WTC11 (cell line): ENCODE results near the gene TANGO2. TPM values are rescaled to one million over a fixed set of nuclear protein-coding genes. Genes with fewer than 3 reads are reported as not detected.

Experiments
- ATAC-seq: fragments of 200-7000 bp; cut with Tn5 transposase; 2 replicates; pipeline ENCODE4 v1.10.0; 2021; ENCODE audit warnings: mild to moderate bottlenecking, moderate library complexity
- CTCF ChIA-PET: fragments of 300-600 bp; sonication (Branson Sonifier 250); formaldehyde crosslinking; loops from one replicate; lab custom pipeline; 2021; ENCODE audit warnings: antibody characterized with exemption; lab: Charles Lee
- POLR2A ChIA-PET: fragments of 350-600 bp; sonication (Branson Sonifier 250); formaldehyde crosslinking; loops from one replicate; lab custom pipeline; 2021; ENCODE audit warnings: antibody characterized with exemption; lab: Charles Lee
- DNase-seq: peaks from one replicate; pipeline ENCODE4 v3.0.0; 2021; ENCODE audit warnings: low spot score
- H3K27ac Mint-ChIP-seq: 2 replicates; pipeline ENCODE4 v1.8.0; 2021; ENCODE audit warnings: mixed read lengths
- H3K27me3 Mint-ChIP-seq: 2 replicates; pipeline ENCODE4 v1.8.0; 2021; ENCODE audit warnings: low read depth, mild to moderate bottlenecking, moderate library complexity, mixed read lengths
- H3K36me3 Mint-ChIP-seq: 2 replicates; pipeline ENCODE4 v1.8.0; 2021; ENCODE audit warnings: mixed read lengths
- H3K4me1 Mint-ChIP-seq: 2 replicates; pipeline ENCODE4 v1.8.0; 2022; ENCODE audit warnings: mixed read lengths
- H3K4me3 Mint-ChIP-seq: 2 replicates; pipeline ENCODE4 v1.8.0; 2021; ENCODE audit warnings: mild to moderate bottlenecking, moderate library complexity, mixed read lengths
- H3K9me3 Mint-ChIP-seq: 2 replicates; pipeline ENCODE4 v1.8.0; 2021; ENCODE audit warnings: mixed read lengths
- ATF3 ChIP-seq: sonication (generic); formaldehyde crosslinking; conservative IDR thresholded peaks from 2 replicates; pipeline ENCODE4 v1.8.1; 2022; ENCODE audit warnings: mild to moderate bottlenecking, missing genetic modification reagents
- E2F5 ChIP-seq: sonication (generic); formaldehyde crosslinking; IDR thresholded peaks from 2 replicates; pipeline ENCODE4 v1.8.1; 2022; ENCODE audit warnings: mild to moderate bottlenecking, moderate library complexity, missing genetic modification reagents
- ELF4 ChIP-seq: sonication (generic); formaldehyde crosslinking; IDR thresholded peaks from 2 replicates; pipeline ENCODE4 v1.8.1; 2022; ENCODE audit warnings: low read depth, mild to moderate bottlenecking, moderate library complexity, missing genetic modification reagents
- ESRRA ChIP-seq: sonication (generic); formaldehyde crosslinking; IDR thresholded peaks from 2 replicates; pipeline ENCODE4 v1.8.1; 2022; ENCODE audit warnings: mild to moderate bottlenecking, missing genetic modification reagents, borderline replicate concordance
- IRF1 ChIP-seq: sonication (generic); formaldehyde crosslinking; IDR thresholded peaks from 2 replicates; pipeline ENCODE4 v1.8.0; 2023; ENCODE audit warnings: missing genetic modification reagents
- IRF2 ChIP-seq: sonication (generic); formaldehyde crosslinking; IDR thresholded peaks from 2 replicates; pipeline ENCODE4 v1.8.0; 2022; ENCODE audit warnings: low read depth, missing genetic modification reagents, borderline replicate concordance
- JAZF1 ChIP-seq: fragments of 250-450 bp; sonication (Bioruptor Pico); IDR thresholded peaks from 2 replicates; pipeline ENCODE4 v1.9.0; 2021; ENCODE audit warnings: moderate library complexity, mild to moderate bottlenecking, inconsistent platforms
- MXD4 ChIP-seq: fragments of 250-450 bp; sonication (Bioruptor Pico); IDR thresholded peaks from 2 replicates; pipeline ENCODE4 v1.8.0; 2021; ENCODE audit warnings: mild to moderate bottlenecking, moderate library complexity, borderline replicate concordance
- NFATC4 ChIP-seq: fragments of 250-450 bp; sonication (Bioruptor Pico); IDR thresholded peaks from 2 replicates; pipeline ENCODE4 v1.9.0; 2021; ENCODE audit warnings: mild to moderate bottlenecking
- NR1H2 ChIP-seq: sonication (generic); formaldehyde crosslinking; IDR thresholded peaks from 2 replicates; pipeline ENCODE4 v1.9.0; 2021; ENCODE audit warnings: mild to moderate bottlenecking, moderate library complexity, missing genetic modification reagents
- NR3C1 ChIP-seq: sonication (generic); formaldehyde crosslinking; conservative IDR thresholded peaks from 2 replicates; pipeline ENCODE4 v1.8.1; 2023; ENCODE audit warnings: low read depth, mild to moderate bottlenecking, missing genetic modification reagents
- PRRX2 ChIP-seq: fragments of 250-450 bp; sonication (Bioruptor Pico); IDR thresholded peaks from 2 replicates; pipeline ENCODE4 v1.8.0; 2021; ENCODE audit warnings: mild to moderate bottlenecking
- SP1 ChIP-seq: sonication (generic); formaldehyde crosslinking; conservative IDR thresholded peaks from 2 replicates; pipeline ENCODE4 v1.8.1; 2022; ENCODE audit warnings: missing genetic modification reagents
- TEAD1 ChIP-seq: sonication (generic); formaldehyde crosslinking; IDR thresholded peaks from 2 replicates; pipeline ENCODE4 v1.8.0; 2022; ENCODE audit warnings: mild to moderate bottlenecking, missing genetic modification reagents
- ZNF121 ChIP-seq: sonication (generic); formaldehyde crosslinking; IDR thresholded peaks from 2 replicates; pipeline ENCODE4 v1.8.0; 2023; ENCODE audit warnings: missing genetic modification reagents
- ZNF416 ChIP-seq: fragments of 250-450 bp; sonication (Bioruptor Pico); IDR thresholded peaks from 2 replicates; pipeline ENCODE4 v1.9.0; 2021; ENCODE audit warnings: mild to moderate bottlenecking, inconsistent platforms
- ZNF671 ChIP-seq: fragments of 250-450 bp; sonication (Bioruptor Pico); IDR thresholded peaks from 2 replicates; pipeline ENCODE4 v1.8.0; 2021; ENCODE audit warnings: mild to moderate bottlenecking
- total RNA-seq: library from RNA; stranded (reverse); gene quantifications from 3 replicates; pipeline ENCODE4 v1.2.3, GENCODE V29; 2021
- TF ChIP-seq, protein P1 (sequence below): sonication (generic); formaldehyde crosslinking; IDR thresholded peaks from 2 replicates; pipeline ENCODE4 v1.8.1; 2023; ENCODE audit warnings: mild to moderate bottlenecking, missing genetic modification reagents
- TF ChIP-seq, protein P2 (sequence below): sonication (generic); formaldehyde crosslinking; IDR thresholded peaks from 2 replicates; pipeline ENCODE4 v1.8.1; 2022; ENCODE audit warnings: low read depth, missing genetic modification reagents, borderline replicate concordance

The TANGO2 gene
- total RNA-seq, 1 experiment from 2014 or later = 14.8 TPM

- no peak for TF ChIP-seq ESRRA (CRISPR knock-in tag)
These were observed 85.4 kb downstream of the TANGO2 start (continued) for GRCh38 chr22:20106205-20106848.

GRCh38 chr22:20106849-20107237 is 85.9 kb downstream of the TANGO2 start:
- H3K4me3 Mint-ChIP-seq = no peak overlapping the region
- no peak overlapping the region for H3K27ac Mint-ChIP-seq
- no peaks in the 10 kb centered on the region for H3K9me3 Mint-ChIP-seq
- POLR2A ChIA-PET = no interaction called here
- no peak for DNase-seq
- no peaks in the 10 kb centered on the region for H3K4me1 Mint-ChIP-seq
- TF ChIP-seq MXD4 (CRISPR knock-in tag) (no peak), NFATC4 (CRISPR knock-in tag) (no peak), JAZF1 (no peak)
- TF ChIP-seq, all 79 proteins: peak for 0
- H3K36me3 Mint-ChIP-seq = peaks cover 75% of the 10 kb centered on the region
- no peaks in the 10 kb centered on the region for H3K27me3 Mint-ChIP-seq
- ATAC-seq = no peak
- CTCF ChIA-PET = interaction anchor here (1.2 kb wide), 1 partner anchor 377 kb away, joined by 3 read pairs; no protein-coding TSS in a partner anchor

DNA sequence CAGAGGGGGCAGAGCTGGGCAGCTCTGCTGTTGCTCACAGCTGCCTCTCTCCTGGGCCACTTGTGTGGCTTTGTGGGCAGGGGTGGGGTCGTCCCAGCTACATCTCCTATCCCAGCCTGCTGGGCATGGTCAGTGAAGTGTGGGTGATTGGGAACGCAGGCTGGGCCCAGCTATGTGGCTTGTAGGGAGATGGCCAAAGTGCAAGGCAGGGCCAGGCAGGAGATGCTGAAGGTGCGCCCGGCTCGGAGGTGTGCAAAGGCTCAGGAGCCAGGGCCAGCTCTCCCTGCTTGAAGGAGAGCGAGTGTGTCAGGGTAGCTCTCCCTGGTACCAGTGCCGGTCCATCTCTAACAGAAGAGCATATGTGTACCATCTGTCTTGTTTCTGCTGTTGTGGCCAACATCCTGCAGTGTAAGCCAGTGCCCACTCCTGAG is 86.6 kb downstream of the TANGO2 start:
- ChIA-PET POLR2A (no interaction called here), CTCF (interaction anchor here (1.2 kb wide), 1 partner anchor 377 kb away, joined by 3 read pairs; no protein-coding TSS in a partner anchor)
- Mint-ChIP-seq H3K27ac (no peak overlapping the region), H3K4me3 (no peak overlapping the region), H3K9me3 (no peaks in the 10 kb centered on the region), H3K4me1 (no peaks in the 10 kb centered on the region), H3K36me3 (peaks cover 69% of the 10 kb centered on the region), H3K27me3 (no peaks in the 10 kb centered on the region)
- TF ChIP-seq ATF3 (CRISPR knock-in tag) (no peak), TEAD1 (CRISPR knock-in tag) (no peak)
- no peak for DNase-seq
- no peak for ATAC-seq

DNA sequence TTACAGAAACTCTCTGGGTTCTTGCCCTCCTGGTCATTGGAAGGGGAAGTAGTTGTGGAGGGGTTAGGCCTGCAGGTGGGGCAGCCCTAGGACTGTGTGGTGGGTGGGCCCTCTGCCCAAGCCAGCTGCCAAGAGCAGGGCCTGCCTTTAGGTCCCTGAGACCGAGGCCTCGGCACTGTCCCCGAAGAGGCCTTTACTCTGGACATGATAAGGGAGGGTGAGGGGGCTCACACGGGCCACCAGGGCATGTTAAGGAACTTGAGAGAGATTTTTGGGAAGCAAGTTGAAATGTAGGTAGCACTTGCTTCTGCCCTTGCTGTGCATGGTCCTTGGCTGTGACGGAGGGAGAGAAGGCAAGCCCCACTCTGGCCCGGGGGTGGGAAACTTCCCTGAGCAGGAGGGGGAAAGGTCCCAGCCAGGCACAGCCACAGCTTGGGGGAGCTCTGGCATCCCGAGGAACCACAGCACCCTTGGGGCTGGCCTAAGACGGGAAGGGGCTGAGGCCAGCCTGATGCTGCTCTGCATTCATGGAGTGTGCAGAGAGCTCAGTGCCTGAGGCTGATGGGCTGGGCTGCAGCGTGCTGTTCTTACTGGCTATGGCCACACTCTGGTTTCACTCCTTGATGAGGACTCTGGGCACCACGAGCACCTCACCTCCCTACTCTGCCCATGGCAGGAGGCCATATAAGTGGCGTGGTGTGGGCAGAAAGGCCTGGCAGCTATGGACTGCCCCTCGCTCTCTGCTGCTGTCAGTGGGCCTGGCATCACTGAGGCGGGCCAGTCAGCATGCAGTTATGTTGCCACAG is 87.2 kb downstream of the TANGO2 start:
- H3K4me1 Mint-ChIP-seq = no peaks in the 10 kb centered on the region
- H3K27ac Mint-ChIP-seq = no peak overlapping the region; the same call in 1 of the 2 replicates
- H3K36me3 Mint-ChIP-seq = peaks cover 62% of the 10 kb centered on the region

More for the DNA sequence above, 87.2 kb downstream of the TANGO2 start:
- POLR2A ChIA-PET = no interaction called here
- H3K4me3 Mint-ChIP-seq = no peak overlapping the region
- ATAC-seq (no peak), DNase-seq (no peak)
- TF ChIP-seq IRF1 (CRISPR knock-in tag) = no peak
- no peak for TF ChIP-seq ESRRA (CRISPR knock-in tag)
- no peak for TF ChIP-seq IRF2 (CRISPR knock-in tag)
- TF ChIP-seq ZNF121 = no peak
- TF ChIP-seq NR3C1 = no peak
- no peak for TF ChIP-seq E2F5 (CRISPR knock-in tag)
- no peak for TF ChIP-seq PRRX2
- TF ChIP-seq, protein P1, sequence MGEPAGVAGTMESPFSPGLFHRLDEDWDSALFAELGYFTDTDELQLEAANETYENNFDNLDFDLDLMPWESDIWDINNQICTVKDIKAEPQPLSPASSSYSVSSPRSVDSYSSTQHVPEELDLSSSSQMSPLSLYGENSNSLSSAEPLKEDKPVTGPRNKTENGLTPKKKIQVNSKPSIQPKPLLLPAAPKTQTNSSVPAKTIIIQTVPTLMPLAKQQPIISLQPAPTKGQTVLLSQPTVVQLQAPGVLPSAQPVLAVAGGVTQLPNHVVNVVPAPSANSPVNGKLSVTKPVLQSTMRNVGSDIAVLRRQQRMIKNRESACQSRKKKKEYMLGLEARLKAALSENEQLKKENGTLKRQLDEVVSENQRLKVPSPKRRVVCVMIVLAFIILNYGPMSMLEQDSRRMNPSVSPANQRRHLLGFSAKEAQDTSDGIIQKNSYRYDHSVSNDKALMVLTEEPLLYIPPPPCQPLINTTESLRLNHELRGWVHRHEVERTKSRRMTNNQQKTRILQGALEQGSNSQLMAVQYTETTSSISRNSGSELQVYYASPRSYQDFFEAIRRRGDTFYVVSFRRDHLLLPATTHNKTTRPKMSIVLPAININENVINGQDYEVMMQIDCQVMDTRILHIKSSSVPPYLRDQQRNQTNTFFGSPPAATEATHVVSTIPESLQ = no peak
- TF ChIP-seq ZNF671 = no peak
- no peak for TF ChIP-seq ZNF416 (CRISPR knock-in tag)
- TF ChIP-seq SP1 (CRISPR knock-in tag) = no peak
- TF ChIP-seq, protein P2, sequence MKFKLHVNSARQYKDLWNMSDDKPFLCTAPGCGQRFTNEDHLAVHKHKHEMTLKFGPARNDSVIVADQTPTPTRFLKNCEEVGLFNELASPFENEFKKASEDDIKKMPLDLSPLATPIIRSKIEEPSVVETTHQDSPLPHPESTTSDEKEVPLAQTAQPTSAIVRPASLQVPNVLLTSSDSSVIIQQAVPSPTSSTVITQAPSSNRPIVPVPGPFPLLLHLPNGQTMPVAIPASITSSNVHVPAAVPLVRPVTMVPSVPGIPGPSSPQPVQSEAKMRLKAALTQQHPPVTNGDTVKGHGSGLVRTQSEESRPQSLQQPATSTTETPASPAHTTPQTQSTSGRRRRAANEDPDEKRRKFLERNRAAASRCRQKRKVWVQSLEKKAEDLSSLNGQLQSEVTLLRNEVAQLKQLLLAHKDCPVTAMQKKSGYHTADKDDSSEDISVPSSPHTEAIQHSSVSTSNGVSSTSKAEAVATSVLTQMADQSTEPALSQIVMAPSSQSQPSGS = no peak
- TF ChIP-seq MXD4 (CRISPR knock-in tag) = no peak
- no peak for TF ChIP-seq ELF4 (CRISPR knock-in tag)
- TF ChIP-seq NR1H2 = no peak
- no peaks in the 10 kb centered on the region for H3K27me3 Mint-ChIP-seq
- CTCF ChIA-PET = interaction anchor here (1.2 kb wide), 1 partner anchor 378 kb away, joined by 3 read pairs; no protein-coding TSS in a partner anchor
- no peaks in the 10 kb centered on the region for H3K9me3 Mint-ChIP-seq
